ENCODE data around the gene ACO2.

- no peak for TF ChIP-seq POLR2A (IDR thresholded peaks at IDR 0.05)
- TF ChIP-seq, protein P1, sequence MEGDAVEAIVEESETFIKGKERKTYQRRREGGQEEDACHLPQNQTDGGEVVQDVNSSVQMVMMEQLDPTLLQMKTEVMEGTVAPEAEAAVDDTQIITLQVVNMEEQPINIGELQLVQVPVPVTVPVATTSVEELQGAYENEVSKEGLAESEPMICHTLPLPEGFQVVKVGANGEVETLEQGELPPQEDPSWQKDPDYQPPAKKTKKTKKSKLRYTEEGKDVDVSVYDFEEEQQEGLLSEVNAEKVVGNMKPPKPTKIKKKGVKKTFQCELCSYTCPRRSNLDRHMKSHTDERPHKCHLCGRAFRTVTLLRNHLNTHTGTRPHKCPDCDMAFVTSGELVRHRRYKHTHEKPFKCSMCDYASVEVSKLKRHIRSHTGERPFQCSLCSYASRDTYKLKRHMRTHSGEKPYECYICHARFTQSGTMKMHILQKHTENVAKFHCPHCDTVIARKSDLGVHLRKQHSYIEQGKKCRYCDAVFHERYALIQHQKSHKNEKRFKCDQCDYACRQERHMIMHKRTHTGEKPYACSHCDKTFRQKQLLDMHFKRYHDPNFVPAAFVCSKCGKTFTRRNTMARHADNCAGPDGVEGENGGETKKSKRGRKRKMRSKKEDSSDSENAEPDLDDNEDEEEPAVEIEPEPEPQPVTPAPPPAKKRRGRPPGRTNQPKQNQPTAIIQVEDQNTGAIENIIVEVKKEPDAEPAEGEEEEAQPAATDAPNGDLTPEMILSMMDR (IDR thresholded peaks at IDR 0.05): peak in 1 of 12 donors; percentile 15
These were observed 66.3 kb downstream of the ACO2 start for GRCh38 chr22:41535244-41535643.
